GM23248 (cell line): Measurements from ENCODE around the gene FIGNL1.

Source experiments
- EZH2 ChIP-seq: fragments of 200-600 bp; sonication (generic); IDR thresholded peaks from 2 replicates; pipeline ENCODE4 v1.6.1; 2018; ENCODE audit warnings: antibody characterized with exemption, mild to moderate bottlenecking; ENCODE audit not compliant: insufficient read depth, poor library complexity, severe bottlenecking
- EZH2phosphoT487 ChIP-seq: fragments of 200-600 bp; sonication (generic); IDR thresholded peaks from 2 replicates; pipeline ENCODE4 v1.6.1; 2018; ENCODE audit warnings: antibody characterized with exemption, moderate library complexity, mild to moderate bottlenecking, low read depth; ENCODE audit not compliant: insufficient read depth

- TF ChIP-seq EZH2 (no peak), EZH2phosphoT487 (no peak)
Observed at GRCh38 chr7:50448823-50449222, 1.3 kb downstream of the FIGNL1 start.
